Muscle layer of colon (tissue), 2 donors: Measurements from ENCODE around the gene SRPRB.
"Not testable (repeated sequence)": the region's sequence is repeated elsewhere in the genome, so short reads cannot be mapped to it uniquely, and the experiment has no call there.

ENCODE experiments used
- H3K27ac ChIP-seq: one replicate; pipeline ENCODE4 v1.7.0; 2013; ENCODE audit warnings: low read depth, mild to moderate bottlenecking, low read length, moderate library complexity
- H3K27me3 ChIP-seq, 2 donors: one replicate each; pipeline ENCODE4 v1.7.0; 2013; ENCODE audit warnings: low read length in 2 of 2, mild to moderate bottlenecking in 2 of 2; ENCODE audit not compliant: insufficient read depth in 2 of 2, control insufficient read depth in 1 of 2
- H3K36me3 ChIP-seq: one replicate; pipeline ENCODE4 v1.7.0; 2013; ENCODE audit warnings: mild to moderate bottlenecking, low read length; ENCODE audit not compliant: insufficient read depth
- H3K4me1 ChIP-seq: one replicate; pipeline ENCODE4 v1.7.0; 2013; ENCODE audit warnings: mild to moderate bottlenecking, low read length; ENCODE audit not compliant: insufficient read depth
- H3K4me3 ChIP-seq, 2 donors: one replicate each; pipeline ENCODE4 v1.7.0; 2013; ENCODE audit warnings: low read length in 2 of 2, low read depth in 1 of 2, mild to moderate bottlenecking in 1 of 2, moderate library complexity in 1 of 2
- H3K9ac ChIP-seq: one replicate; pipeline ENCODE4 v1.7.0; 2013; ENCODE audit warnings: low read length
- H3K9me3 ChIP-seq: one replicate; pipeline ENCODE4 v1.7.0; 2013; ENCODE audit warnings: mild to moderate bottlenecking, low read length
- donor health status: abdominal sarcoma.
- donor health status: Adenocarcinoma of cecum.

SRPRB gene

GRCh38 chr3:133763797-133764683 lies 41.6 kb upstream of the SRPRB start:
- no peak overlapping the region for H3K27ac ChIP-seq
- no peaks in the 10 kb centered on the region for H3K36me3 ChIP-seq
- H3K9ac ChIP-seq: no peak overlapping the region
- no peaks in the 10 kb centered on the region for H3K4me1 ChIP-seq
- no peak overlapping the region for H3K4me3 ChIP-seq
- no peaks in the 10 kb centered on the region for H3K27me3 ChIP-seq
- H3K9me3 ChIP-seq: no peaks in the 10 kb centered on the region

GRCh38 chr3:133765256-133765655 lies 40.4 kb upstream of the SRPRB start:
- H3K36me3 ChIP-seq: no peaks in the 10 kb centered on the region
- no peak overlapping the region for H3K9ac ChIP-seq
- H3K9me3 ChIP-seq: no peaks in the 10 kb centered on the region
- no peaks in the 10 kb centered on the region for H3K27me3 ChIP-seq
- H3K4me3 ChIP-seq: no peak overlapping the region
- no peaks in the 10 kb centered on the region for H3K4me1 ChIP-seq
- H3K27ac ChIP-seq: no peak overlapping the region

- no peaks in the 10 kb centered on the region for H3K9me3 ChIP-seq
- no peak overlapping the region for H3K27ac ChIP-seq
- H3K4me3 ChIP-seq: no peak overlapping the region
- H3K27me3 ChIP-seq: no peaks in the 10 kb centered on the region
- no peaks in the 10 kb centered on the region for H3K4me1 ChIP-seq
- no peak overlapping the region for H3K9ac ChIP-seq
- H3K36me3 ChIP-seq: no peaks in the 10 kb centered on the region
Measured at GRCh38 chr3:133767607-133768006, 38.0 kb upstream of the SRPRB start.

GRCh38 chr3:133769536-133769935 lies 36.1 kb upstream of the SRPRB start:
- Histone ChIP-seq H3K4me3 (no peak overlapping the region), H3K9me3 (no peaks in the 10 kb centered on the region), H3K27ac (no peak overlapping the region), H3K36me3 (no peaks in the 10 kb centered on the region), H3K27me3 (no peaks in the 10 kb centered on the region), H3K4me1 (no peaks in the 10 kb centered on the region), H3K9ac (no peak overlapping the region)

- no peak overlapping the region for H3K9ac ChIP-seq
- H3K36me3 ChIP-seq: no peaks in the 10 kb centered on the region
- no peaks in the 10 kb centered on the region for H3K9me3 ChIP-seq
- no peaks in the 10 kb centered on the region for H3K27me3 ChIP-seq
- H3K27ac ChIP-seq: no peak overlapping the region
- H3K4me3 ChIP-seq: no peak overlapping the region
- H3K4me1 ChIP-seq: no peaks in the 10 kb centered on the region
Measured at GRCh38 chr3:133773732-133774131, 31.9 kb upstream of the SRPRB start.

- no peaks in the 10 kb centered on the region for H3K36me3 ChIP-seq
Measured at GRCh38 chr3:133775309-133775708, 30.3 kb upstream of the SRPRB start.

GRCh38 chr3:133775835-133776234 lies 29.8 kb upstream of the SRPRB start:
- H3K27ac ChIP-seq: no peak overlapping the region
- no peak overlapping the region for H3K9ac ChIP-seq
- no peaks in the 10 kb centered on the region for H3K9me3 ChIP-seq
- no peaks in the 10 kb centered on the region for H3K4me1 ChIP-seq
- H3K36me3 ChIP-seq: no peaks in the 10 kb centered on the region
- no peak overlapping the region for H3K4me3 ChIP-seq
- no peaks in the 10 kb centered on the region for H3K27me3 ChIP-seq

More at GRCh38 chr3:133775309-133775708, 30.3 kb upstream of the SRPRB start:
- Histone ChIP-seq H3K9me3 (no peaks in the 10 kb centered on the region), H3K27me3 (no peaks in the 10 kb centered on the region), H3K4me1 (no peaks in the 10 kb centered on the region), H3K4me3 (no peak overlapping the region), H3K9ac (no peak overlapping the region), H3K27ac (no peak overlapping the region)

GRCh38 chr3:133776794-133777438 lies 28.7 kb upstream of the SRPRB start:
- Histone ChIP-seq H3K9me3 (no peaks in the 10 kb centered on the region), H3K4me1 (no peaks in the 10 kb centered on the region), H3K36me3 (no peaks in the 10 kb centered on the region), H3K4me3 (no peak overlapping the region), H3K9ac (no peak overlapping the region), H3K27ac (no peak overlapping the region), H3K27me3 (no peaks in the 10 kb centered on the region)

- no peaks in the 10 kb centered on the region for H3K4me1 ChIP-seq
- H3K27ac ChIP-seq: no peak overlapping the region
- H3K36me3 ChIP-seq: no peaks in the 10 kb centered on the region
- no peaks in the 10 kb centered on the region for H3K27me3 ChIP-seq
- H3K9ac ChIP-seq: no peak overlapping the region
- no peaks in the 10 kb centered on the region for H3K9me3 ChIP-seq
- H3K4me3 ChIP-seq: no peak overlapping the region
Measured at GRCh38 chr3:133777807-133778568, 27.6 kb upstream of the SRPRB start.

GRCh38 chr3:133779626-133780203 lies 25.9 kb upstream of the SRPRB start:
- Histone ChIP-seq H3K4me1 (no peaks in the 10 kb centered on the region), H3K36me3 (no peaks in the 10 kb centered on the region), H3K27ac (no peak overlapping the region), H3K27me3 (no peaks in the 10 kb centered on the region), H3K9me3 (no peaks in the 10 kb centered on the region), H3K4me3 (no peak overlapping the region), H3K9ac (no peak overlapping the region)

- H3K27ac ChIP-seq, H3K4me3 ChIP-seq, H3K27me3 ChIP-seq, H3K9ac ChIP-seq, H3K4me1 ChIP-seq, H3K9me3 ChIP-seq, H3K36me3 ChIP-seq: not testable (repeated sequence)
Measured at GRCh38 chr3:133780756-133781155, 24.9 kb upstream of the SRPRB start.
